ENCODE results near the gene PNPLA7. TPM values are rescaled to one million over a fixed set of nuclear protein-coding genes. Genes with fewer than 3 reads are reported as not detected.

PNPLA7 gene
- total RNA-seq, 1 experiment from 2014 or later: 1.3 TPM

DNA sequence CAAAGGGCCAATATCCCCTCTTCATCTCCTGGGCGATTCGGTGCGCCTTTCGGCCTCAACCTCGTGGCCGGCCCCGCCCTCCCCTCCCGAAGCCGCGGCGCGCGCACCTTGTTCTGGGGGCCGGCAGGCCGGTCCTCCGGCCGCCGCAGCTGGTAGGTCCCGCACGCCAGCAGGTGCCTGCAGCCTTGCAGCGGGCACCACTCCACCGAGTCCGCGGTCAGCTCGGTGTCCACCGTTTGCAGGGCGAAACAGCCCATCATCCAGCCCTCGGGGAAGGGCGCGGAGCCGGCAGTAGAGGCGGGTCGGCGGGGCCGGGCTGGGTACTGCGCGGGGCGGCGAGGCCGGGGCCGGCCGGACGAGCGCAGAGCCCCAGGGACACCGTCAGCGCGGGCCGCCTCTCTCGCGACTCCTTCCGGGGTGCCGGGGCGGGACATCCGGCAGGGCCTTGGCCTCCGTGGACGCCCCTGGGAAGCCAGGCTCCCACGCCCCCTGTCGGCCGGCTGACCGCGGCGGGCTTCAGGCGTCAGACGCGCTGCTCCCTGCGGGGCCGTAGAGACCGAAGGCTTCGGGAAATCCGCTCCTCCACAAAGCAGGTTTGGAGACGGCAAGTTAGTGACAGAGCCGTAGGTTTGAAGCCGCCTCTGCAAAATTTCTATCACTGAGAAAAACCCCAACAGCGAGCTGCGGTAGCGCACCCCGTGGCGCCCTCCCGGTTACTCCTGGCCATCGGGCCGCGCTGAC, 28.5 kb upstream of the PNPLA7 start, which contains the start of gene DPH7 (continued):
- TF ChIP-seq, protein P1, sequence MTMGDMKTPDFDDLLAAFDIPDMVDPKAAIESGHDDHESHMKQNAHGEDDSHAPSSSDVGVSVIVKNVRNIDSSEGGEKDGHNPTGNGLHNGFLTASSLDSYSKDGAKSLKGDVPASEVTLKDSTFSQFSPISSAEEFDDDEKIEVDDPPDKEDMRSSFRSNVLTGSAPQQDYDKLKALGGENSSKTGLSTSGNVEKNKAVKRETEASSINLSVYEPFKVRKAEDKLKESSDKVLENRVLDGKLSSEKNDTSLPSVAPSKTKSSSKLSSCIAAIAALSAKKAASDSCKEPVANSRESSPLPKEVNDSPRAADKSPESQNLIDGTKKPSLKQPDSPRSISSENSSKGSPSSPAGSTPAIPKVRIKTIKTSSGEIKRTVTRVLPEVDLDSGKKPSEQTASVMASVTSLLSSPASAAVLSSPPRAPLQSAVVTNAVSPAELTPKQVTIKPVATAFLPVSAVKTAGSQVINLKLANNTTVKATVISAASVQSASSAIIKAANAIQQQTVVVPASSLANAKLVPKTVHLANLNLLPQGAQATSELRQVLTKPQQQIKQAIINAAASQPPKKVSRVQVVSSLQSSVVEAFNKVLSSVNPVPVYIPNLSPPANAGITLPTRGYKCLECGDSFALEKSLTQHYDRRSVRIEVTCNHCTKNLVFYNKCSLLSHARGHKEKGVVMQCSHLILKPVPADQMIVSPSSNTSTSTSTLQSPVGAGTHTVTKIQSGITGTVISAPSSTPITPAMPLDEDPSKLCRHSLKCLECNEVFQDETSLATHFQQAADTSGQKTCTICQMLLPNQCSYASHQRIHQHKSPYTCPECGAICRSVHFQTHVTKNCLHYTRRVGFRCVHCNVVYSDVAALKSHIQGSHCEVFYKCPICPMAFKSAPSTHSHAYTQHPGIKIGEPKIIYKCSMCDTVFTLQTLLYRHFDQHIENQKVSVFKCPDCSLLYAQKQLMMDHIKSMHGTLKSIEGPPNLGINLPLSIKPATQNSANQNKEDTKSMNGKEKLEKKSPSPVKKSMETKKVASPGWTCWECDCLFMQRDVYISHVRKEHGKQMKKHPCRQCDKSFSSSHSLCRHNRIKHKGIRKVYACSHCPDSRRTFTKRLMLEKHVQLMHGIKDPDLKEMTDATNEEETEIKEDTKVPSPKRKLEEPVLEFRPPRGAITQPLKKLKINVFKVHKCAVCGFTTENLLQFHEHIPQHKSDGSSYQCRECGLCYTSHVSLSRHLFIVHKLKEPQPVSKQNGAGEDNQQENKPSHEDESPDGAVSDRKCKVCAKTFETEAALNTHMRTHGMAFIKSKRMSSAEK (CRISPR knock-in tag; IDR thresholded peaks at IDR 0.05; ENCODE audit: borderline replicate concordance): no peak
- TF ChIP-seq ETV6 (CRISPR knock-in tag; IDR thresholded peaks at IDR 0.05) (no peak; the same call in none of the 2 replicates), SMAD3 (CRISPR knock-in tag; IDR thresholded peaks at IDR 0.05; ENCODE audit: borderline replicate concordance) (no peak), FOXK1 (CRISPR knock-in tag; IDR thresholded peaks at IDR 0.05) (peak; percentile 79), NR3C1 (CRISPR knock-in tag; conservative IDR thresholded peaks at IDR 0.05; ENCODE audit: low read depth) (no peak), MXD4 (CRISPR knock-in tag; IDR thresholded peaks at IDR 0.05; ENCODE audit: borderline replicate concordance) (no peak), ATF1 (CRISPR knock-in tag; IDR thresholded peaks at IDR 0.05) (no peak), GABPB1 (CRISPR knock-in tag; IDR thresholded peaks at IDR 0.05) (peak; percentile 82), ZNF138 (CRISPR knock-in tag; conservative IDR thresholded peaks at IDR 0.05) (no peak)
- TF ChIP-seq, protein P2, sequence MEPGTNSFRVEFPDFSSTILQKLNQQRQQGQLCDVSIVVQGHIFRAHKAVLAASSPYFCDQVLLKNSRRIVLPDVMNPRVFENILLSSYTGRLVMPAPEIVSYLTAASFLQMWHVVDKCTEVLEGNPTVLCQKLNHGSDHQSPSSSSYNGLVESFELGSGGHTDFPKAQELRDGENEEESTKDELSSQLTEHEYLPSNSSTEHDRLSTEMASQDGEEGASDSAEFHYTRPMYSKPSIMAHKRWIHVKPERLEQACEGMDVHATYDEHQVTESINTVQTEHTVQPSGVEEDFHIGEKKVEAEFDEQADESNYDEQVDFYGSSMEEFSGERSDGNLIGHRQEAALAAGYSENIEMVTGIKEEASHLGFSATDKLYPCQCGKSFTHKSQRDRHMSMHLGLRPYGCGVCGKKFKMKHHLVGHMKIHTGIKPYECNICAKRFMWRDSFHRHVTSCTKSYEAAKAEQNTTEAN (CRISPR knock-in tag; IDR thresholded peaks at IDR 0.05): no peak

DNA sequence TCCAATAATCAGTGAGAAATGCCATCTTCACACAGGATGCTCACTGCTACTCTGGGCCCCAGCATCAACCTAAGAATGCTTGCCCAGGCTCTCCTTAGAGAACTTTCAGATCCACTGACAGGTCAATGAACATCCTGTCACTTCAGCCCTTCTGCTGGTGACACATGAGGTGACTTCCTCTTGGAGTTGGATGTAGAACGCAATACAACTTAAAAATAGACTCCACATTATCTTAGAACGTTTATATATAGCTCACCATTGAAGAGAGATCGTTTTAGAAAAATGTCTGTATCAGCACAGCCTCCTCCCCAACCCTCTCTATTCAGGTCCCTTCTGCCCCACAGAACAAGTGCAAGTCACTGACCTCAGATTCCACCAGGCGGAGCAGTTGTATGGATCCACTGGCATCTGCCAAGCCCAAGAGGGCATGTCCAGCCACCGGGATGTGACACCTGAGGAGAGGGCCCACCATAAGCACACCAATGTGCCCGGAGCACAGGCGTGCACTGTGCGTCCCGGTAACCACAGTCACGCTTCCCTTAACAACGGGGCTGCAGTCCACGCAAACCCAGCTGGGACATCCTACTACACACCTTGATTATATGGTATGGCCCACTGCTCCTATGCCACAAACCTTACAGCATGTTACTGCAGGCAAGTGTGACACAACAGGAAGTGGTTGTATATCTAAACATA, 25.7 kb upstream of the PNPLA7 start:
- no peak for DNase-seq (ENCODE audit: low spot score)
- ChIA-PET CTCF (interaction anchor here (1.7 kb wide), 1 partner anchor 15 kb away, joined by 4 read pairs; the partner anchor contains the start of gene ZMYND19), POLR2A (no interaction called here)
- H3K36me3 Mint-ChIP-seq: peaks cover 39% of the 10 kb centered on the region
- TF ChIP-seq, protein P3, sequence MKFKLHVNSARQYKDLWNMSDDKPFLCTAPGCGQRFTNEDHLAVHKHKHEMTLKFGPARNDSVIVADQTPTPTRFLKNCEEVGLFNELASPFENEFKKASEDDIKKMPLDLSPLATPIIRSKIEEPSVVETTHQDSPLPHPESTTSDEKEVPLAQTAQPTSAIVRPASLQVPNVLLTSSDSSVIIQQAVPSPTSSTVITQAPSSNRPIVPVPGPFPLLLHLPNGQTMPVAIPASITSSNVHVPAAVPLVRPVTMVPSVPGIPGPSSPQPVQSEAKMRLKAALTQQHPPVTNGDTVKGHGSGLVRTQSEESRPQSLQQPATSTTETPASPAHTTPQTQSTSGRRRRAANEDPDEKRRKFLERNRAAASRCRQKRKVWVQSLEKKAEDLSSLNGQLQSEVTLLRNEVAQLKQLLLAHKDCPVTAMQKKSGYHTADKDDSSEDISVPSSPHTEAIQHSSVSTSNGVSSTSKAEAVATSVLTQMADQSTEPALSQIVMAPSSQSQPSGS (CRISPR knock-in tag; IDR thresholded peaks at IDR 0.05; ENCODE audit: borderline replicate concordance, low read depth): no peak
- TF ChIP-seq ATF1 (CRISPR knock-in tag; IDR thresholded peaks at IDR 0.05): no peak
- TF ChIP-seq CREB1 (CRISPR knock-in tag; IDR thresholded peaks at IDR 0.05): no peak
- no peak for TF ChIP-seq IRF2 (CRISPR knock-in tag; IDR thresholded peaks at IDR 0.05; ENCODE audit: borderline replicate concordance, low read depth)
- TF ChIP-seq ZSCAN18 (CRISPR knock-in tag; IDR thresholded peaks at IDR 0.05): no peak
- TF ChIP-seq, protein P4, sequence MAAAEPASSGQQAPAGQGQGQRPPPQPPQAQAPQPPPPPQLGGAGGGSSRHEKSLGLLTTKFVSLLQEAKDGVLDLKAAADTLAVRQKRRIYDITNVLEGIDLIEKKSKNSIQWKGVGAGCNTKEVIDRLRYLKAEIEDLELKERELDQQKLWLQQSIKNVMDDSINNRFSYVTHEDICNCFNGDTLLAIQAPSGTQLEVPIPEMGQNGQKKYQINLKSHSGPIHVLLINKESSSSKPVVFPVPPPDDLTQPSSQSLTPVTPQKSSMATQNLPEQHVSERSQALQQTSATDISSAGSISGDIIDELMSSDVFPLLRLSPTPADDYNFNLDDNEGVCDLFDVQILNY (CRISPR knock-in tag; IDR thresholded peaks at IDR 0.05): no peak
- TF ChIP-seq ZNF138 (CRISPR knock-in tag; conservative IDR thresholded peaks at IDR 0.05): no peak
- TF ChIP-seq NFATC4 (CRISPR knock-in tag; IDR thresholded peaks at IDR 0.05): no peak
- TF ChIP-seq, protein P5, sequence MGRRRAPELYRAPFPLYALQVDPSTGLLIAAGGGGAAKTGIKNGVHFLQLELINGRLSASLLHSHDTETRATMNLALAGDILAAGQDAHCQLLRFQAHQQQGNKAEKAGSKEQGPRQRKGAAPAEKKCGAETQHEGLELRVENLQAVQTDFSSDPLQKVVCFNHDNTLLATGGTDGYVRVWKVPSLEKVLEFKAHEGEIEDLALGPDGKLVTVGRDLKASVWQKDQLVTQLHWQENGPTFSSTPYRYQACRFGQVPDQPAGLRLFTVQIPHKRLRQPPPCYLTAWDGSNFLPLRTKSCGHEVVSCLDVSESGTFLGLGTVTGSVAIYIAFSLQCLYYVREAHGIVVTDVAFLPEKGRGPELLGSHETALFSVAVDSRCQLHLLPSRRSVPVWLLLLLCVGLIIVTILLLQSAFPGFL (CRISPR knock-in tag; IDR thresholded peaks at IDR 0.05; ENCODE audit: borderline replicate concordance): no peak
- no peak for TF ChIP-seq ZBTB21 (CRISPR knock-in tag; IDR thresholded peaks at IDR 0.05; ENCODE audit: borderline replicate concordance)
- TF ChIP-seq, protein P6, sequence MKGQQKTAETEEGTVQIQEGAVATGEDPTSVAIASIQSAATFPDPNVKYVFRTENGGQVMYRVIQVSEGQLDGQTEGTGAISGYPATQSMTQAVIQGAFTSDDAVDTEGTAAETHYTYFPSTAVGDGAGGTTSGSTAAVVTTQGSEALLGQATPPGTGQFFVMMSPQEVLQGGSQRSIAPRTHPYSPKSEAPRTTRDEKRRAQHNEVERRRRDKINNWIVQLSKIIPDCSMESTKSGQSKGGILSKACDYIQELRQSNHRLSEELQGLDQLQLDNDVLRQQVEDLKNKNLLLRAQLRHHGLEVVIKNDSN (CRISPR knock-in tag; IDR thresholded peaks at IDR 0.05): no peak
- TF ChIP-seq ZNF416 (CRISPR knock-in tag; IDR thresholded peaks at IDR 0.05): no peak
- TF ChIP-seq ETV6 (CRISPR knock-in tag; IDR thresholded peaks at IDR 0.05): no peak
- H3K4me3 Mint-ChIP-seq: no peak overlapping the region
- peaks cover 25% of the 10 kb centered on the region for H3K4me1 Mint-ChIP-seq
- no peak for ATAC-seq
- H3K9me3 Mint-ChIP-seq: no peaks in the 10 kb centered on the region
- no peaks in the 10 kb centered on the region for H3K27me3 Mint-ChIP-seq (ENCODE audit: low read depth)
- H3K27ac Mint-ChIP-seq: peak overlapping the region; percentile 68
